B cell (primary cell): ENCODE results near the gene MDFI. TPM values are rescaled to one million over a fixed set of nuclear protein-coding genes. Genes with fewer than 3 reads are reported as not detected.

Experiments used
- ATAC-seq: fragments of 200-7000 bp; cut with Tn5 transposase; one replicate; pipeline ENCODE4 v1.10.0; 2021; ENCODE audit warnings: low read depth, mild to moderate bottlenecking, moderate number of reproducible peaks, moderate library complexity
- CTCF ChIA-PET: fragments of 350-600 bp; sonication (Branson Sonifier 250); formaldehyde crosslinking; loops from one replicate; lab custom pipeline; 2021; ENCODE audit warnings: antibody characterized with exemption, inconsistent platforms; lab: Charles Lee
- POLR2A ChIA-PET: fragments of 350-600 bp; sonication (Branson Sonifier 250); formaldehyde crosslinking; loops from one replicate; lab custom pipeline; 2021; ENCODE audit warnings: antibody characterized with exemption; lab: Charles Lee
- DNase-seq: peaks from one replicate; pipeline ENCODE4 v3.0.0; 2013
- H2AFZ ChIP-seq: 2 replicates; pipeline ENCODE4 v1.6.1; 2012; ENCODE audit warnings: mild to moderate bottlenecking, low read depth, low read length; ENCODE audit not compliant: insufficient read depth, poor library complexity, severe bottlenecking
- H3K27ac ChIP-seq, 2 donors: 1 replicate in 1 of 2; 2 replicates in 1 of 2; pipeline ENCODE4 v1.5.1; 2012 to 2013; ENCODE audit warnings: low read length in 2 of 2, mild to moderate bottlenecking in 2 of 2, moderate library complexity in 1 of 2
- H3K27me3 ChIP-seq, 4 experiments: fragments of 200-600 bp in 1 of 4; sonication (generic) in 1 of 4; replicated peaks in 1 of 4; 1 replicate in 2 of 4; 2 replicates in 2 of 4; pipeline versions ENCODE4 v1.6.1 to v1.7.0; 2013 to 2016; ENCODE audit warnings: low read length in 3 of 4, mild to moderate bottlenecking in 2 of 4, mixed read lengths in 1 of 4, moderate library complexity in 1 of 4; ENCODE audit not compliant: insufficient read depth in 4 of 4, control insufficient read depth in 3 of 4; ENCODE audit errors: control extremely low read depth in 1 of 4
- H3K36me3 ChIP-seq, 2 experiments: replicated peaks in 1 of 2; 1 replicate in 1 of 2; 2 replicates in 1 of 2; pipeline versions ENCODE4 v1.6.1 to v1.7.1; 2013; ENCODE audit warnings: low read length in 1 of 2; ENCODE audit not compliant: insufficient read depth in 2 of 2, control insufficient read depth in 1 of 2; ENCODE audit errors: control extremely low read depth in 1 of 2, extremely low read depth in 1 of 2
- H3K4me1 ChIP-seq, 2 donors: fragments of 200-600 bp in 1 of 2; sonication (generic) in 1 of 2; 1 replicate in 1 of 2; 2 replicates in 1 of 2; pipeline versions ENCODE4 v1.5.1 to v1.6.1; 2013 to 2017; ENCODE audit warnings: low read length in 2 of 2; ENCODE audit not compliant: control insufficient read depth in 2 of 2, insufficient read depth in 2 of 2
- H3K4me2 ChIP-seq: replicated peaks from 2 replicates; pipeline ENCODE3; 2012; ENCODE audit warnings: mild to moderate bottlenecking, low read depth, low read length; ENCODE audit not compliant: poor library complexity, severe bottlenecking
- H3K4me3 ChIP-seq, 5 experiments: fragments of 200-600 bp in 1 of 5; sonication (generic) in 1 of 5; 1 replicate in 3 of 5; 2 replicates in 2 of 5; pipeline versions ENCODE4 v1.5.1 to v1.7.0; 2011 to 2016; ENCODE audit warnings: low read length in 4 of 5, mild to moderate bottlenecking in 4 of 5, low read depth in 2 of 5, control low read depth in 1 of 5, moderate library complexity in 1 of 5; ENCODE audit not compliant: insufficient read depth in 1 of 5; ENCODE audit errors: control extremely low read depth in 1 of 5, extremely low read depth in 1 of 5
- H3K79me2 ChIP-seq: fragments of 200-600 bp; sonication (generic); one replicate; pipeline ENCODE4 v1.6.0; 2016; ENCODE audit warnings: low read length; ENCODE audit not compliant: control insufficient read depth, insufficient read depth
- H3K9ac ChIP-seq: fragments of 200-600 bp; sonication (generic); 2 replicates; pipeline ENCODE4 v1.6.1; 2017; ENCODE audit warnings: mild to moderate bottlenecking, low read length, moderate library complexity
- H3K9me3 ChIP-seq, 3 donors: one replicate each; pipeline versions ENCODE4 v1.6.1 to v1.7.1; 2013; ENCODE audit warnings: low read length in 2 of 3; ENCODE audit not compliant: control insufficient read depth in 2 of 3, insufficient read depth in 1 of 3; ENCODE audit errors: control extremely low read depth in 1 of 3
- H4K20me1 ChIP-seq: 2 replicates; pipeline ENCODE4 v1.6.0; 2012; ENCODE audit warnings: mild to moderate bottlenecking, low read length; ENCODE audit not compliant: insufficient read depth, control insufficient read depth, poor library complexity, severe bottlenecking
- H3K27ac Mint-ChIP-seq: one replicate; pipeline ENCODE4 v1.8.0; 2021; ENCODE audit warnings: mixed read lengths
- H3K27me3 Mint-ChIP-seq: one replicate; pipeline ENCODE4 v1.8.0; 2021; ENCODE audit warnings: mixed read lengths
- H3K4me1 Mint-ChIP-seq: one replicate; pipeline ENCODE4 v1.8.0; 2021; ENCODE audit warnings: mixed read lengths
- H3K4me3 Mint-ChIP-seq: one replicate; pipeline ENCODE4 v1.8.0; 2021; ENCODE audit warnings: mixed read lengths
- H3K9me3 Mint-ChIP-seq: one replicate; pipeline ENCODE4 v1.8.0; 2022; ENCODE audit warnings: mixed read lengths; ENCODE audit not compliant: insufficient read depth
- EZH2 ChIP-seq: IDR thresholded peaks from 2 replicates; pipeline ENCODE4 v1.6.1; 2012; ENCODE audit warnings: borderline replicate concordance, low read depth, mild to moderate bottlenecking, moderate library complexity, low read length; ENCODE audit not compliant: insufficient read depth, poor library complexity, severe bottlenecking
- whole genome bisulfite sequencing: methylation state at CpG from one replicate; pipeline ENCODE4 v1.1.5; 2013; ENCODE audit warnings: missing lambda C conversion rate; ENCODE audit not compliant: insufficient coverage; 5-methylcytosine and 5-hydroxymethylcytosine counted together
- intact Hi-C: fragments of 100-400 bp; cut with micrococcal nuclease; formaldehyde crosslinking; loops from one replicate; pipeline ENCODE4 v1.10.0; 2022
- polyA plus RNA-seq: library from polyadenylated mRNA; depleted of rRNA; stranded (reverse); fragments of >200 nt; gene quantifications from 2 replicates; pipeline ENCODE4 v1.2.3, GENCODE V29; 2012
- total RNA-seq, 2 donors: library from RNA; stranded (reverse); fragments of 120-200 nt in 1 of 2; gene quantifications; 1 replicate in 1 of 2; 2 replicates in 1 of 2; pipeline versions ENCODE4 v1.2.3 to v1.2.4, GENCODE V29; 2013 to 2022
- TF ChIP-seq, protein P1 (sequence below): fragments of 200-600 bp; IDR thresholded peaks from one replicate; pipeline ENCODE4 v1.8.0; 2022; ENCODE audit warnings: antibody characterized with exemption, mild to moderate bottlenecking

MDFI gene
- total and polyA plus RNA-seq, 2 donors (not counting 1 experiment from before 2014, with no cell fraction given) = not detected

DNA sequence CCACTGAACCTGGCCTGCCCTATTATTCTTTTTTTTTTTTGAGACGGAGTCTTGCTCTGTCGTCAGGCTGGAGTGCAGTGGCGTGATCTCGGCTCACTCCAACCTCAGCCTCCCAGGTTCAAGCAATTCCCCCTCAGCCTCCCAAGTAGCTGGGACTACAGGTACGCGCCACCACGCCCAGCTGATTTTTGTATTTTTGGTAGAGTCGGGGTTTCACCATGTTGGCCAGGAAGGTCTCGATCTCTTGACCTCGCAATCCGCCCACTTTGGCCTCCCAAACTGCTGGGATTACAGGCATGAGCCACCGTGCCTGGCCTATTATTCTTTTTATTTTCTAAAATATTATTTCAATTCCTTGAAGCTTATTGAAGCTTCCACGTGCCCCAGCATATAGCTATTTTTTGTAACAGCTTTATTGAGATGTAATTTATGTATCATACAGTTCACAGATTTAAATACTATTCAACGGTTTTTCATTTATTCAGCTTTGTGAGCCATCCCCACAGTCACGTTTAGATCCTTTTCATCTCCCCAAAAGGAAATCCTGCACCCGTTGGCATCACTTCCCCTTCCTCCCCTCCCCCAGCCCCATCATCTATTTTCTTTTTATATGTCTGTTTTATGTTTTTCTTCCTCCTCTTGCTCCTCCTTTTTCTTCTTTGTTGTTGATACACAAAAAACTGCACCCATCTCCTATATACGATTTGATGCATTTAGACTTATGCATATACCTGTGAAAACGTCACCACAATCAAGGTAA, 13.5 kb upstream of the MDFI start:
- WGBS = 47% methylated on average over 5 of the region's 18 CpGs
- ATAC-seq = no peak
- H3K4me1 Mint-ChIP-seq = no peaks in the 10 kb centered on the region
- ChIA-PET POLR2A (no interaction called here), CTCF (no interaction called here)
- peaks cover 0 to 6% (median 0%) of the 10 kb centered on the region in 4 experiments for H3K27me3 ChIP-seq
- H3K4me3 ChIP-seq = no peak overlapping the region
- peaks cover 23% of the 10 kb centered on the region for H3K27me3 Mint-ChIP-seq
- H3K36me3 ChIP-seq = no peaks in the 10 kb centered on the region
- peaks cover 9% of the 10 kb centered on the region for H3K9me3 Mint-ChIP-seq
- H3K4me2 ChIP-seq = no peak overlapping the region
- H3K9me3 ChIP-seq = peaks cover 0 to 7% (median 3%) of the 10 kb centered on the region in 3 donors
- H3K27ac Mint-ChIP-seq = no peak overlapping the region
- no peak overlapping the region for H3K9ac ChIP-seq
- no peak overlapping the region for H3K4me3 Mint-ChIP-seq
- H2AFZ ChIP-seq = no peak overlapping the region
- intact Hi-C loops = no loop called here
- DNase-seq = no peak
- no peaks in the 10 kb centered on the region for H3K4me1 ChIP-seq
- TF ChIP-seq, protein P1, sequence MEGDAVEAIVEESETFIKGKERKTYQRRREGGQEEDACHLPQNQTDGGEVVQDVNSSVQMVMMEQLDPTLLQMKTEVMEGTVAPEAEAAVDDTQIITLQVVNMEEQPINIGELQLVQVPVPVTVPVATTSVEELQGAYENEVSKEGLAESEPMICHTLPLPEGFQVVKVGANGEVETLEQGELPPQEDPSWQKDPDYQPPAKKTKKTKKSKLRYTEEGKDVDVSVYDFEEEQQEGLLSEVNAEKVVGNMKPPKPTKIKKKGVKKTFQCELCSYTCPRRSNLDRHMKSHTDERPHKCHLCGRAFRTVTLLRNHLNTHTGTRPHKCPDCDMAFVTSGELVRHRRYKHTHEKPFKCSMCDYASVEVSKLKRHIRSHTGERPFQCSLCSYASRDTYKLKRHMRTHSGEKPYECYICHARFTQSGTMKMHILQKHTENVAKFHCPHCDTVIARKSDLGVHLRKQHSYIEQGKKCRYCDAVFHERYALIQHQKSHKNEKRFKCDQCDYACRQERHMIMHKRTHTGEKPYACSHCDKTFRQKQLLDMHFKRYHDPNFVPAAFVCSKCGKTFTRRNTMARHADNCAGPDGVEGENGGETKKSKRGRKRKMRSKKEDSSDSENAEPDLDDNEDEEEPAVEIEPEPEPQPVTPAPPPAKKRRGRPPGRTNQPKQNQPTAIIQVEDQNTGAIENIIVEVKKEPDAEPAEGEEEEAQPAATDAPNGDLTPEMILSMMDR = no peak
- TF ChIP-seq EZH2 = no peak
- no peaks in the 10 kb centered on the region for H4K20me1 ChIP-seq
- no peak overlapping the region for H3K27ac ChIP-seq
- H3K79me2 ChIP-seq = no peaks in the 10 kb centered on the region

DNA sequence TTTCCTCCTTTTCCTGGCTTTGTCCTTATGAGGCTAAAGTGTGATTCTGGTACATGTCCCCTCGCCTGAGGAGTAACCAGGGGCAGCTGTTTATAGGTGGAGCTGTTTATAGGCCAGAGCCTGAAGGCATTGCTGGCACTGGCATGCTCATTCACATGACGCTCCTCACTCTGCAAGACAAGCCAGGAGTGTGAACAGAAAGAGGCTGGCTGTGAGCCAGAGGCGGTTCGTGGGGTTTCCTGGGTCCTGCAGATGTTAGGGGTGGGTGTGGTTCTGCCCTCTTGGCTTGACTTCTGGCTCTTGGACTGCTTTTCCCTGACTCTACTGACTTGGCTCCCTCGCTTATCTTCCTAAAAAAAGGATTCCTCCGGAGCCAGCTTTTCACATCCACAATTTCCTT, 12.8 kb upstream of the MDFI start:
- H3K4me1 Mint-ChIP-seq = no peaks in the 10 kb centered on the region
- no peak overlapping the region for H3K4me2 ChIP-seq
- no peak overlapping the region for H3K4me3 ChIP-seq
- H3K27me3 ChIP-seq = peaks cover 0 to 6% (median 0%) of the 10 kb centered on the region in 4 experiments
- WGBS = 48% methylated on average over 4 of the region's 6 CpGs
- no peak overlapping the region for H3K27ac ChIP-seq
- ChIA-PET POLR2A (no interaction called here), CTCF (no interaction called here)
- H3K4me1 ChIP-seq = no peaks in the 10 kb centered on the region
- no peak for TF ChIP-seq EZH2
- TF ChIP-seq, protein P1 = no peak
- H3K27me3 Mint-ChIP-seq = peaks cover 20% of the 10 kb centered on the region
- H3K27ac Mint-ChIP-seq = no peak overlapping the region
- ATAC-seq (no peak), DNase-seq (no peak)
- no peak overlapping the region for H3K4me3 Mint-ChIP-seq
- peaks cover 0 to 6% (median 3%) of the 10 kb centered on the region in 3 donors for H3K9me3 ChIP-seq
- H3K36me3 ChIP-seq = no peaks in the 10 kb centered on the region
- H4K20me1 ChIP-seq = no peaks in the 10 kb centered on the region
- intact Hi-C loops = no loop called here
- peaks cover 7% of the 10 kb centered on the region for H3K9me3 Mint-ChIP-seq
- H3K9ac ChIP-seq = no peak overlapping the region
- no peak overlapping the region for H2AFZ ChIP-seq
- no peaks in the 10 kb centered on the region for H3K79me2 ChIP-seq
